ENCODE data around the gene RAX.

Gene RAX

DNA sequence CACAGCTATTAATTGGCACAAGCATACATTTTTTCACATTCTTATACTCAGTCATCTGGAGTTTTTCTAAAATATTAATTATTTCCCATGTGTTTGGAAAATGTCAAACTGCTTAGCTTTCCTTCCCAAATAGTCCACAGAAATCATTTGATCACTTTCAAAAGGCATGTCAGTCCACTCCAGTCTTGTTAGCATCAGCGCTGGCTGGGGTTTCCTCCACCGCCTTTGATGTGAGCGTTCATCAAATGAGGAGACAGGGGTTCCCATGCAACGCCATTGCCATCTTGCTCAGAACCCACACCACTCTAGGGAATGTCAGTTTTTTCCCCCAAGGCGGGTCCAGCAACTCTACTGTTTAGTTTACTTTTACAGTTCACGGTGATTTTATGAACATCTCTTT, 13.1 kb upstream of the RAX start:
- ChIA-PET CTCF (interaction anchor here (0.5 to 1.0 kb wide), 3 partner anchors 22 to 537 kb away, joined by 3 read pairs; no protein-coding TSS in a partner anchor), POLR2A (no interaction called here)
- no peak for DNase-seq (ENCODE audit: extremely low spot score)
- TF ChIP-seq FOXM1 (IDR thresholded peaks at IDR 0.05; ENCODE audit: borderline replicate concordance) (no peak), SUZ12 (IDR thresholded peaks at IDR 0.05) (no peak), L3MBTL2 (conservative IDR thresholded peaks at IDR 0.05) (no peak), ARNT (IDR thresholded peaks at IDR 0.05) (no peak), HDGF (IDR thresholded peaks at IDR 0.05; ENCODE audit: borderline replicate concordance) (no peak), SP1 (IDR thresholded peaks at IDR 0.05) (no peak), ZNF384 (IDR thresholded peaks at IDR 0.05) (no peak), BHLHE40 (IDR thresholded peaks at IDR 0.05; ENCODE audit: borderline replicate concordance) (no peak), FOXA1 (IDR thresholded peaks at IDR 0.05) (no peak), ELF4 (IDR thresholded peaks at IDR 0.05) (no peak)

DNA sequence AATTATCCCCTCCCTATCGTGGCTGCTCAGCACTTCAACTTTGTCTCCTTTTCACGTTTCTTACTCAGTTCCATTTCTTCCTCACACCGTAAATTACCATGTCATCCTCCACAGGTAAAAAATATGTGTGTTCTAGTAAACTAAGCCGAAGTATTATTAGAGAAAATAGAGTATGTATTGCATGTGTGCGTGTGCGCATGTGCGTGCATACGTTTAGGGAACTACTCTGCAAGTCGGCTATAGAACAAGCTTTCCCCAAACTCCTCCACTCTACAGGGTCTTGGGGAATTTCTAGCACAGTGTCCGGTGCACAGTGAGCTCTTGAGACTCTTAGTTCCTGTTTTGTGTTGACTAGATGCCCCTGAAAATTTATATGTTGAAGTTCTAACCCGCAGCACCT, 9.1 kb upstream of the RAX start:
- no peak for DNase-seq (ENCODE audit: extremely low spot score)
- ChIA-PET CTCF (no interaction called here), POLR2A (no interaction called here)
- TF ChIP-seq LEF1 (IDR thresholded peaks at IDR 0.05; ENCODE audit: borderline replicate concordance) (no peak), ZNF384 (IDR thresholded peaks at IDR 0.05) (no peak), BHLHE40 (IDR thresholded peaks at IDR 0.05; ENCODE audit: borderline replicate concordance) (no peak), SP1 (IDR thresholded peaks at IDR 0.05) (no peak), ARNT (IDR thresholded peaks at IDR 0.05) (no peak), FOXK2 (IDR thresholded peaks at IDR 0.05) (no peak), CTBP1 (IDR thresholded peaks at IDR 0.05; ENCODE audit: borderline replicate concordance) (no peak), NFRKB (IDR thresholded peaks at IDR 0.05) (no peak), FOXA1 (IDR thresholded peaks at IDR 0.05) (no peak), L3MBTL2 (conservative IDR thresholded peaks at IDR 0.05) (no peak), FOXM1 (IDR thresholded peaks at IDR 0.05; ENCODE audit: borderline replicate concordance) (no peak), SUZ12 (IDR thresholded peaks at IDR 0.05) (no peak), HDGF (IDR thresholded peaks at IDR 0.05; ENCODE audit: borderline replicate concordance) (no peak), TARDBP (IDR thresholded peaks at IDR 0.05) (no peak), ELF4 (IDR thresholded peaks at IDR 0.05) (no peak)
- TF ChIP-seq, protein P1, sequence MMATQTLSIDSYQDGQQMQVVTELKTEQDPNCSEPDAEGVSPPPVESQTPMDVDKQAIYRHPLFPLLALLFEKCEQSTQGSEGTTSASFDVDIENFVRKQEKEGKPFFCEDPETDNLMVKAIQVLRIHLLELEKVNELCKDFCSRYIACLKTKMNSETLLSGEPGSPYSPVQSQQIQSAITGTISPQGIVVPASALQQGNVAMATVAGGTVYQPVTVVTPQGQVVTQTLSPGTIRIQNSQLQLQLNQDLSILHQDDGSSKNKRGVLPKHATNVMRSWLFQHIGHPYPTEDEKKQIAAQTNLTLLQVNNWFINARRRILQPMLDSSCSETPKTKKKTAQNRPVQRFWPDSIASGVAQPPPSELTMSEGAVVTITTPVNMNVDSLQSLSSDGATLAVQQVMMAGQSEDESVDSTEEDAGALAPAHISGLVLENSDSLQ (IDR thresholded peaks at IDR 0.05) = no peak

DNA sequence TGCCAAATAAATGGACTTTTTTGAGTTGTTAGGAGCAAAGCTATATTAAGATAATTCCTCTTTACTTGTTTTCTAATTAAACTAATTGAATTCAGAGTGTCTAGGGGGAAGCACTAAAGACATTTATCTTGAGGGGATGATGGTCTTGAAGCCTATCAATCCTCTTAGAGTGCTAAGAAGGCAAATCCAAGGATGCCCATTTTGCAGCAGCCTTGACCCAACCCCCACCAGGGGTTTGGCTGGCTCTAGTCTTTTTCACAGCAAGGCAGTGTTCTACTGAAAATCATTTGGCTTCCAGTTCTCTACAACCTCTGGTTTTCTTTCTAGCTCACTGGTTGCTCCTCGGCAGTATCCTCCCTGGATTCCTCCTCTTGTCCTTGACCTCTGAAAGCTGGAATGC, 6.5 kb upstream of the RAX start:
- no peak for TF ChIP-seq FOXA1 (IDR thresholded peaks at IDR 0.05)
- TF ChIP-seq TARDBP (IDR thresholded peaks at IDR 0.05) = no peak
- TF ChIP-seq ZNF384 (IDR thresholded peaks at IDR 0.05) = no peak
- no peak for TF ChIP-seq NFRKB (IDR thresholded peaks at IDR 0.05)
- TF ChIP-seq FOXK2 (IDR thresholded peaks at IDR 0.05) = no peak
- TF ChIP-seq CTBP1 (IDR thresholded peaks at IDR 0.05; ENCODE audit: borderline replicate concordance) = no peak
- no peak for TF ChIP-seq L3MBTL2 (conservative IDR thresholded peaks at IDR 0.05)
- TF ChIP-seq, protein P1 (IDR thresholded peaks at IDR 0.05) = no peak
- no peak for TF ChIP-seq LEF1 (IDR thresholded peaks at IDR 0.05; ENCODE audit: borderline replicate concordance)
- TF ChIP-seq BHLHE40 (IDR thresholded peaks at IDR 0.05; ENCODE audit: borderline replicate concordance) = no peak
- TF ChIP-seq SUZ12 (IDR thresholded peaks at IDR 0.05) = no peak
- no peak for TF ChIP-seq ELF4 (IDR thresholded peaks at IDR 0.05)
- no peak for TF ChIP-seq HDGF (IDR thresholded peaks at IDR 0.05; ENCODE audit: borderline replicate concordance)
- TF ChIP-seq ARNT (IDR thresholded peaks at IDR 0.05) = no peak
- TF ChIP-seq FOXM1 (IDR thresholded peaks at IDR 0.05; ENCODE audit: borderline replicate concordance) = no peak
- no peak for TF ChIP-seq SP1 (IDR thresholded peaks at IDR 0.05)
- POLR2A ChIA-PET = interaction anchor here (1.7 kb wide), 1 partner anchor 10 kb away, joined by 10 read pairs; no protein-coding TSS in a partner anchor
- CTCF ChIA-PET = interaction anchor here (0.6 kb wide), 1 partner anchor 8 kb away, joined by 3 read pairs; no protein-coding TSS in a partner anchor
- DNase-seq (ENCODE audit: extremely low spot score) = no peak

DNA sequence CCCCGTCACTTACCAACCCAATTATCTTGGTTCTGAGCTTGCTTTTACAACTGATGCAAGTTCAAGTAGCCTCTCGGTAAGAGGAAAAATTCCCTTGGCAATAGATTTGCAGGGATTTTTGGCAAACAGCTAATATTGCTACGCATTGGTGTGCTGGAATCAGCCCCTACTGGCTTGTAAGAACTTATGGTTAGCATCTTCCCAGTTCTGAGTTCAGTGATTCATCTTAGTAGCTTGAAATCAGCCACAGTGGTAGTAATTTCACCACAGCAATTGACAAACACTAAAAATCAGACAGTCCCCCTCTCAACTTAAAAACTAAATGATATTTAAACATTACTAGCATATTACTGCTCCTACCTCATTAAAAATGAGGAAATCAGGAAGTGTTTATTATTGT, 5.9 kb upstream of the RAX start:
- DNase-seq (ENCODE audit: extremely low spot score) = no peak
- CTCF ChIA-PET = interaction anchor here (0.8 to 1.4 kb wide), 2 partner anchors 9 to 29 kb away, joined by 3 read pairs; no protein-coding TSS in a partner anchor

DNA sequence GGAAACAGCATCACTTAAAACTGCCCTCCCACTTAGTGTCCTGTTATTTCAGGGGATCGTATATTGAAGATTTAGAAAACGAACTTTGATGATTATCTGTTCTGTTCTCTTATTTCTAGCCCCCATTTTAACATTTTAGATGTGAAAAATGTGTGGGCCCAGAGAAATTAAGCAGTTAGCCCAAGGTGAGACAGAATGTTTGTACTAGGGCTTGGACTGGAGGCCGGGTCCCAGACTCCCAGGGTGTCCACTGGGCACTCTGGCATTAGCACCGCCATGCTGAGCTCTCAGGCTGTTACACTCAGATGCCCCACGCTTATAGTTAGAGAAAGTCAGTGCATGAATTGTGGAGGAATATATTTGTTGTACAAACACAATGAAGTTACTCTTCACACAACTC, 5.5 kb upstream of the RAX start:
- POLR2A ChIA-PET = no interaction called here
- CTCF ChIA-PET = interaction anchor here (0.8 to 1.4 kb wide), 2 partner anchors 9 to 29 kb away, joined by 3 read pairs; no protein-coding TSS in a partner anchor
- DNase-seq (ENCODE audit: extremely low spot score) = no peak

More for the DNA sequence above, 5.9 kb upstream of the RAX start:
- POLR2A ChIA-PET = interaction anchor here (1.7 kb wide), 1 partner anchor 10 kb away, joined by 10 read pairs; no protein-coding TSS in a partner anchor
- TF ChIP-seq SUZ12 (IDR thresholded peaks at IDR 0.05) (no peak), FOXM1 (IDR thresholded peaks at IDR 0.05; ENCODE audit: borderline replicate concordance) (no peak), ARNT (IDR thresholded peaks at IDR 0.05) (no peak), CTBP1 (IDR thresholded peaks at IDR 0.05; ENCODE audit: borderline replicate concordance) (no peak), FOXA1 (IDR thresholded peaks at IDR 0.05) (no peak), LEF1 (IDR thresholded peaks at IDR 0.05; ENCODE audit: borderline replicate concordance) (no peak), ELF4 (IDR thresholded peaks at IDR 0.05) (no peak), NFRKB (IDR thresholded peaks at IDR 0.05) (no peak), FOXK2 (IDR thresholded peaks at IDR 0.05) (no peak), BHLHE40 (IDR thresholded peaks at IDR 0.05; ENCODE audit: borderline replicate concordance) (no peak), SP1 (IDR thresholded peaks at IDR 0.05) (no peak)
- TF ChIP-seq, protein P1 (IDR thresholded peaks at IDR 0.05) = no peak

DNA sequence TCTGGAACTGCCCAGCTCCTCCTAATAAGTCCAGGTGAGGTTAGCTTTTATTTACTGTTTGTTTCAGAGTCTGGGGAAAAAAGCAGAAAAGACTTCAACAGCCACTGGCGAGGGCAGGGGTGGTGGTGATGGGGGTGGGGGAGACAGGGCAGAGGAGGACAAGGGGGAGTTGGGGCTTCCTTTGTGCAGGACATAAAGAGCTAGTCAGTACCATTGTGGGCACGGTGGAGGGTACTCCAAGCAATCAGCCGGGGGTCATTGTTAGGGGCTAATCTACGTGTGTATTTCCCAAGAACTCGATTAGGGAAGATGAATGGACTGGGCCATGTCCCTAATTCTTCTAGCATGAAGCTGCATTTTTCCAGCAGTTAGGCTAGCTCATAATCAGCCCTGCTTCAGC, 2.8 kb upstream of the RAX start:
- no peak for DNase-seq (ENCODE audit: extremely low spot score)
- CTCF ChIA-PET = no interaction called here
- POLR2A ChIA-PET = no interaction called here
- TF ChIP-seq SP1 (IDR thresholded peaks at IDR 0.05) (no peak), ARNT (IDR thresholded peaks at IDR 0.05) (no peak), LEF1 (IDR thresholded peaks at IDR 0.05; ENCODE audit: borderline replicate concordance) (no peak), HDGF (IDR thresholded peaks at IDR 0.05; ENCODE audit: borderline replicate concordance) (no peak), SUZ12 (IDR thresholded peaks at IDR 0.05) (no peak), ELF4 (IDR thresholded peaks at IDR 0.05) (no peak)
- TF ChIP-seq, protein P1 (IDR thresholded peaks at IDR 0.05) = no peak

More for the DNA sequence above, 5.5 kb upstream of the RAX start:
- TF ChIP-seq FOXK2 (IDR thresholded peaks at IDR 0.05) (no peak), SUZ12 (IDR thresholded peaks at IDR 0.05) (no peak), CTBP1 (IDR thresholded peaks at IDR 0.05; ENCODE audit: borderline replicate concordance) (no peak), ELF4 (IDR thresholded peaks at IDR 0.05) (no peak), NFRKB (IDR thresholded peaks at IDR 0.05) (no peak), HDGF (IDR thresholded peaks at IDR 0.05; ENCODE audit: borderline replicate concordance) (no peak), ZNF384 (IDR thresholded peaks at IDR 0.05) (no peak), LEF1 (IDR thresholded peaks at IDR 0.05; ENCODE audit: borderline replicate concordance) (no peak)

All from HEK293T (cell line).